DOHH2 (cell line): ENCODE results near the gene TRIP6.

Experiments used
- CTCF ChIP-seq: fragments of 200-600 bp; sonication (generic); IDR thresholded peaks from one replicate; pipeline ENCODE4 v1.5.1; 2014; ENCODE audit warnings: antibody characterized with exemption, mild to moderate bottlenecking, low read depth, low read length; ENCODE audit not compliant: poor library complexity, severe bottlenecking
- EZH2phosphoT487 ChIP-seq: fragments of 200-600 bp; sonication (generic); IDR thresholded peaks from 2 replicates; pipeline ENCODE4 v1.6.1; 2017; ENCODE audit warnings: borderline replicate concordance, mild to moderate bottlenecking, antibody characterized with exemption, low read length, moderate library complexity, mixed read lengths

DNA sequence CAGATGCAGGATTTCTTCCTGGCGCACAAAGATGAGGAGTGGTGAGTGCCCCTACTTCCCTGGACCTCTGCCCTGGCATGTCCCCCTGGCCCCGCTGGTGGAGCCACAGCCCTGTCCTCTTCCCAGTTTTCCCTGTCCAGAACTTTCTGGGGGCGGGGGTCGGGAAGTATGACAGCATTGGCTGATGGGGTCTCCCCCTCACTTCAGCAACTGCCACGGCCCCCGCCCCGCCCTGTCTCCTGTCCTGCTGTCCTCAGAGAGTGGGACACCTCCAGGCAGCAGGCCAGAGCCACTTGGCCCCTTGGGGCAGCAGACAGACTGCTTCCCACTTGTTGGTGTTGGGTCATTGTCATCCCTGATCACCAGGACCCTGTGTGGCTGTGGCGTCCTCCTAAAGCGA, 15.0 kb downstream of the TRIP6 start:
- TF ChIP-seq CTCF (no peak), EZH2phosphoT487 (no peak)
